PC-9 (cell line): Measurements from ENCODE around the gene MUC22. TPM values are rescaled to one million over a fixed set of nuclear protein-coding genes. Genes with fewer than 3 reads are reported as not detected.
"Not testable (repeated sequence)": the region's sequence is repeated elsewhere in the genome, so short reads cannot be mapped to it uniquely, and the experiment has no call there.

Source experiments
- BruUV-seq: library from RNA; stranded (reverse); fragments of 400-500 nt; replicated peaks from 2 replicates; lab custom pipeline; 2021; lab: Mats Ljungman, UMichigan
- CTCF ChIA-PET: fragments of 300-600 bp; sonication (Branson Sonifier 250); formaldehyde crosslinking; loops from one replicate; lab custom pipeline; 2022; ENCODE audit warnings: antibody characterized with exemption; lab: Charles Lee
- POLR2A ChIA-PET: fragments of 300-600 bp; sonication (Branson Sonifier 250); formaldehyde crosslinking; loops from one replicate; lab custom pipeline; 2022; ENCODE audit warnings: antibody characterized with exemption; ENCODE audit not compliant: unreplicated experiment; lab: Charles Lee
- DNase-seq, 2 experiments: peaks; one replicate each; pipeline versions ENCODE4 v3.0.0 to v3.0.0-alpha.2; 2015 to 2022; ENCODE audit warnings: mixed read lengths in 1 of 2
- H2AFZ ChIP-seq: fragments of 200-600 bp; sonication (generic); 2 replicates; pipeline ENCODE4 v1.8.1; 2017; ENCODE audit warnings: antibody characterized with exemption
- H3F3A ChIP-seq: fragments of 200-600 bp; sonication (generic); 2 replicates; pipeline ENCODE4 v1.8.1; 2017; ENCODE audit warnings: antibody characterized with exemption, mild to moderate bottlenecking, low read depth; ENCODE audit not compliant: insufficient read depth
- H3K27ac ChIP-seq: fragments of 200-600 bp; sonication (generic); 2 replicates; pipeline ENCODE4 v1.6.1; 2016; ENCODE audit warnings: mixed run types
- H3K27me3 ChIP-seq: fragments of 200-600 bp; sonication (generic); 2 replicates; pipeline ENCODE4 v1.6.1; 2016; ENCODE audit warnings: low read depth, mixed run types; ENCODE audit not compliant: insufficient read depth
- H3K36me3 ChIP-seq: fragments of 200-600 bp; sonication (generic); 2 replicates; pipeline ENCODE4 v1.6.1; 2016; ENCODE audit warnings: low read depth, mixed run types
- H3K4me1 ChIP-seq: fragments of 200-600 bp; sonication (generic); replicated peaks from 2 replicates; pipeline ENCODE4 v1.6.1; 2016; ENCODE audit warnings: mixed run types; ENCODE audit not compliant: insufficient read depth
- H3K4me2 ChIP-seq: fragments of 200-600 bp; sonication (generic); 2 replicates; pipeline ENCODE4 v1.6.1; 2017; ENCODE audit warnings: mixed run types
- H3K4me3 ChIP-seq: fragments of 200-600 bp; sonication (generic); 2 replicates; pipeline ENCODE4 v1.6.1; 2016; ENCODE audit warnings: mixed run types
- H3K79me2 ChIP-seq: fragments of 200-600 bp; sonication (generic); 2 replicates; pipeline ENCODE4 v1.6.1; 2017; ENCODE audit warnings: low read depth, mixed run types
- H3K9me2 ChIP-seq: fragments of 200-600 bp; sonication (generic); 2 replicates; pipeline ENCODE4 v1.8.1; 2017; ENCODE audit warnings: mild to moderate bottlenecking; ENCODE audit not compliant: insufficient read depth
- H3K9me3 ChIP-seq: fragments of 200-600 bp; sonication (generic); 2 replicates; pipeline ENCODE4 v1.8.1; 2016; ENCODE audit warnings: low read depth; ENCODE audit not compliant: insufficient read depth
- H4K20me1 ChIP-seq: fragments of 200-600 bp; sonication (generic); 2 replicates; pipeline ENCODE4 v1.8.1; 2017; ENCODE audit not compliant: insufficient read depth
- CTCF ChIP-seq: fragments of 200-600 bp; sonication (generic); conservative IDR thresholded peaks from 2 replicates; pipeline ENCODE4 v1.6.1; 2017; ENCODE audit warnings: mixed run types, antibody characterized with exemption, mild to moderate bottlenecking, moderate library complexity
- EZH2 ChIP-seq: fragments of 200-600 bp; sonication (generic); IDR thresholded peaks from 2 replicates; pipeline ENCODE4 v1.8.0; 2017; ENCODE audit warnings: antibody characterized with exemption, low read depth
- intact Hi-C: fragments of 100-400 bp; cut with micrococcal nuclease; formaldehyde crosslinking; loops from one replicate; pipeline ENCODE4 v1.10.0; 2022; ENCODE audit not compliant: unreplicated experiment
- total RNA-seq: library from RNA; stranded (reverse); gene quantifications from 2 replicates; pipeline ENCODE4 v1.2.3, GENCODE V29; 2021

MUC22 gene
- total RNA-seq, 1 experiment from 2014 or later, result not detected

GRCh38 chr6:30966154-30966553 lies 44.1 kb upstream of the MUC22 start:
- BruUV-seq, result no TSS peak
- H2AFZ ChIP-seq, result no peak overlapping the region

DNA sequence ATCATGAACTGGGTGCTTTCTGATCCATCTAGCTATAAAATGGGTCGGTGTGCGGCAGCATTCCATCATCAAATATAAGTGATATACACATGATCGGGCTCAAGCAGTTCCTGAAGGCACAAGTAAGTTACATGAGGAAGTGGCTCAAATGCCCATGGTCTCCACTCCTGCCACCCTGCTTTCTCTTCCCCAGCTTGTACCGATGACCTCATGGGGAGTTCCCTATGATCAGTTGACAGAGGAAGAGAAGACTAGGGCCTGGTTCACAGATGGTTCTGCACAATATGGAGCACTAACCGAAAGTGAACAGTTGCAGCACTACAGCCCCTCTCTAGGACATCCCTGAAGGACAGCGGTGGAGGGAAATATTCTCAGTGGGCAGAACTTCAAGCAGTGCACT lies 41.1 kb upstream of the MUC22 start:
- CTCF ChIA-PET, H3K79me2 ChIP-seq, BruUV-seq, DNase-seq, H3K4me2 ChIP-seq, H3K27ac ChIP-seq, H2AFZ ChIP-seq, H3K27me3 ChIP-seq, H3K9me2 ChIP-seq, POLR2A ChIA-PET, H3K4me1 ChIP-seq, H4K20me1 ChIP-seq, intact Hi-C loops, H3K9me3 ChIP-seq, H3K36me3 ChIP-seq, H3K4me3 ChIP-seq, H3F3A ChIP-seq: not testable (repeated sequence)

More at GRCh38 chr6:30966154-30966553, 44.1 kb upstream of the MUC22 start:
- Histone ChIP-seq H3K4me1 (0 out of 2 replicates have a peak, but pooled peaks cover 8% of the 10 kb centered on the region), H3K4me2 (no peak overlapping the region), H3K36me3 (no peaks in the 10 kb centered on the region), H3K27me3 (no peaks in the 10 kb centered on the region; the same call in 1 of the 2 replicates), H3K79me2 (no peaks in the 10 kb centered on the region), H4K20me1 (no peaks in the 10 kb centered on the region), H3K27ac (no peak overlapping the region), H3K9me2 (no peaks in the 10 kb centered on the region), H3F3A (peaks cover 8% of the 10 kb centered on the region; the same call in 1 of the 2 replicates), H3K4me3 (no peak overlapping the region), H3K9me3 (no peaks in the 10 kb centered on the region)
- intact Hi-C loops, result no loop called here
- ChIA-PET CTCF (no interaction called here), POLR2A (no interaction called here)
- DNase-seq, result no peak
- no peak for TF ChIP-seq CTCF

- no peaks in the 10 kb centered on the region for H3K27me3 ChIP-seq
- no peak overlapping the region for H3K4me3 ChIP-seq
- no peak overlapping the region for H2AFZ ChIP-seq
- H3K27ac ChIP-seq, result no peak overlapping the region
- H3K36me3 ChIP-seq, result no peaks in the 10 kb centered on the region
- no peaks in the 10 kb centered on the region for H4K20me1 ChIP-seq
- H3K4me2 ChIP-seq, result no peak overlapping the region
- CTCF ChIA-PET, result no interaction called here
- H3K9me3 ChIP-seq, result no peaks in the 10 kb centered on the region
- no TSS peak for BruUV-seq
- intact Hi-C loops, result no loop called here
- TF ChIP-seq CTCF, result no peak
- TF ChIP-seq EZH2, result no peak
- no peak for DNase-seq
- H3K79me2 ChIP-seq, result no peaks in the 10 kb centered on the region
- no peaks in the 10 kb centered on the region for H3F3A ChIP-seq
- no peaks in the 10 kb centered on the region for H3K9me2 ChIP-seq
- POLR2A ChIA-PET, result no interaction called here
- H3K4me1 ChIP-seq, result peaks cover 7% of the 10 kb centered on the region
Measured at GRCh38 chr6:30970946-30971345, 39.3 kb upstream of the MUC22 start.

GRCh38 chr6:30972816-30973215 lies 37.5 kb upstream of the MUC22 start:
- intact Hi-C loops, result no loop called here
- no TSS peak for BruUV-seq
- H3K9me2 ChIP-seq, result no peaks in the 10 kb centered on the region
- TF ChIP-seq EZH2, result no peak
- H4K20me1 ChIP-seq, result no peaks in the 10 kb centered on the region
- no peaks in the 10 kb centered on the region for H3K79me2 ChIP-seq
- no peaks in the 10 kb centered on the region for H3K9me3 ChIP-seq
- DNase-seq, result no peak
- no peak overlapping the region for H3K4me2 ChIP-seq
- ChIA-PET CTCF (no interaction called here), POLR2A (no interaction called here)
- H3K4me3 ChIP-seq, result no peak overlapping the region
- H3F3A ChIP-seq, result no peaks in the 10 kb centered on the region
- H3K27ac ChIP-seq, result no peak overlapping the region
- peaks cover 7% of the 10 kb centered on the region for H3K4me1 ChIP-seq
- no peak overlapping the region for H2AFZ ChIP-seq
- no peaks in the 10 kb centered on the region for H3K36me3 ChIP-seq
- no peaks in the 10 kb centered on the region for H3K27me3 ChIP-seq
